GM12872 (cell line): ENCODE measurements around the gene CCDC92.

ENCODE experiments used
- CTCF ChIP-seq: IDR thresholded peaks from 3 replicates; pipeline ENCODE4 v1.5.1; 2011; ENCODE audit warnings: low read depth, mild to moderate bottlenecking, low read length, moderate library complexity; ENCODE audit not compliant: insufficient read depth

CCDC92 gene

GRCh38 chr12:123945287-123946151 lies 27.1 kb downstream of the CCDC92 start:
- TF ChIP-seq CTCF: no peak

GRCh38 chr12:123944696-123945095 lies 27.9 kb downstream of the CCDC92 start:
- no peak for TF ChIP-seq CTCF

GRCh38 chr12:123943816-123944215 lies 28.8 kb downstream of the CCDC92 start:
- TF ChIP-seq CTCF: no peak

- TF ChIP-seq CTCF: no peak
Measured at GRCh38 chr12:123942911-123943648, 29.6 kb downstream of the CCDC92 start.

- TF ChIP-seq CTCF: no peak
Measured at GRCh38 chr12:123942238-123942653, 30.4 kb downstream of the CCDC92 start.

GRCh38 chr12:123941624-123942237 lies 30.9 kb downstream of the CCDC92 start:
- no peak for TF ChIP-seq CTCF

- TF ChIP-seq CTCF: no peak
Measured at GRCh38 chr12:123941000-123941399, 31.6 kb downstream of the CCDC92 start.
